HepG2 (cell line): ENCODE results near the gene SPSB1. TPM values are rescaled to one million over a fixed set of nuclear protein-coding genes. Genes with fewer than 3 reads are reported as not detected.

ENCODE experiments used
- ATAC-seq: fragments of 200-7000 bp; cut with Tn5 transposase; 3 replicates; pipeline ENCODE4 v1.9.1; 2020; ENCODE audit warnings: mild to moderate bottlenecking, moderate library complexity
- BruUV-seq: library from RNA; stranded (reverse); fragments of 400-500 nt; replicated peaks from 2 replicates; lab custom pipeline; 2021; lab: Mats Ljungman, UMichigan
- CTCF ChIA-PET: fragments of 300-600 bp; formaldehyde crosslinking; extraction: SDS; loops from one replicate; lab custom pipeline; 2021; ENCODE audit warnings: low total read pairs, inconsistent platforms, low intra/inter-chr PET ratio; lab: Yijun Ruan, JAX
- POLR2A ChIA-PET: fragments of 350-600 bp; sonication (Branson Sonifier 250); formaldehyde crosslinking; loops from one replicate; lab custom pipeline; 2020; ENCODE audit warnings: antibody characterized with exemption, inconsistent platforms; lab: Yijun Ruan, JAX
- DNase-seq: peaks from one replicate; pipeline ENCODE4 v3.0.0-alpha.2; 2015; ENCODE audit warnings: low spot score
- FAIRE-seq: peaks from 3 replicates; lab custom pipeline; 2011; peaks lifted over from hg19 to GRCh38; lab: Jason Lieb, UNC
- H2AFZ ChIP-seq: one replicate; pipeline ENCODE4 v1.6.1; 2011; ENCODE audit warnings: low read length, inconsistent platforms
- H3K27ac ChIP-seq: fragments of 300-600 bp; 3 replicates; pipeline ENCODE4 v1.8.0; 2011; ENCODE audit warnings: mixed run types, mild to moderate bottlenecking, mixed read lengths, low read length, inconsistent platforms; ENCODE audit not compliant: insufficient read depth; ENCODE audit errors: extremely low read length
- H3K27me3 ChIP-seq, 2 experiments: fragments of 200-600 bp in 1 of 2; 2 replicates in 1 of 2; 3 replicates in 1 of 2; pipeline versions ENCODE4 v1.6.0 to v1.8.0; 2011; ENCODE audit warnings: low read length in 2 of 2, mild to moderate bottlenecking in 2 of 2, moderate library complexity in 2 of 2, inconsistent platforms in 1 of 2; ENCODE audit not compliant: insufficient read depth in 2 of 2, control insufficient read depth in 1 of 2
- H3K36me3 ChIP-seq, 2 experiments: fragments of 200-600 bp in 1 of 2; replicated peaks in 1 of 2; 2 replicates in 1 of 2; 3 replicates in 1 of 2; pipeline versions ENCODE4 v1.5.1 to v1.8.0; 2011; ENCODE audit warnings: low read length in 2 of 2, inconsistent platforms in 1 of 2; ENCODE audit not compliant: insufficient read depth in 2 of 2, control insufficient read depth in 1 of 2
- H3K4me1 ChIP-seq: 2 replicates; pipeline ENCODE4 v1.5.1; 2012; ENCODE audit warnings: low read length, inconsistent platforms; ENCODE audit not compliant: insufficient read depth
- H3K4me2 ChIP-seq: 2 replicates; pipeline ENCODE4 v1.6.0; 2011; ENCODE audit warnings: low read depth, low read length, inconsistent platforms
- H3K4me3 ChIP-seq, 3 experiments: fragments of 200-600 bp in 1 of 3; sonication (generic), shearing (Covaris generic) in 1 of 3; replicated peaks in 1 of 3; 2 replicates each; pipeline ENCODE4 v1.5.1; 2011 to 2016; ENCODE audit warnings: low read length in 3 of 3, inconsistent platforms in 2 of 3, low read depth in 2 of 3, mild to moderate bottlenecking in 2 of 3, control low read depth in 1 of 3, mixed read lengths in 1 of 3; ENCODE audit not compliant: insufficient read depth in 1 of 3
- H3K79me2 ChIP-seq: one replicate; pipeline ENCODE4 v1.6.1; 2011; ENCODE audit warnings: low read length, inconsistent platforms; ENCODE audit not compliant: insufficient read depth
- H3K9ac ChIP-seq: 2 replicates; pipeline ENCODE4 v1.6.0; 2011; ENCODE audit warnings: mild to moderate bottlenecking, low read depth, low read length, inconsistent platforms; ENCODE audit not compliant: insufficient read depth
- H3K9me3 ChIP-seq: 2 replicates; pipeline ENCODE4 v1.5.1; 2012; ENCODE audit warnings: mild to moderate bottlenecking, low read length
- H4K20me1 ChIP-seq: 2 replicates; pipeline ENCODE4 v1.6.0; 2011; ENCODE audit warnings: inconsistent platforms, mild to moderate bottlenecking, low read length, moderate library complexity; ENCODE audit not compliant: insufficient read depth
- AGO1 ChIP-seq: fragments of 200-400 bp; formaldehyde crosslinking; IDR thresholded peaks from 2 replicates; pipeline ENCODE4 v1.6.1; 2017; ENCODE audit warnings: mild to moderate bottlenecking, low read depth, low read length, moderate library complexity; ENCODE audit not compliant: poor library complexity, severe bottlenecking
- ATAD3A ChIP-seq: sonication (generic); formaldehyde crosslinking; IDR thresholded peaks from 2 replicates; pipeline ENCODE4 v1.4.0; 2020; ENCODE audit warnings: missing genetic modification reagents
- CBX5 ChIP-seq: sonication (generic); formaldehyde crosslinking; IDR thresholded peaks from 2 replicates; pipeline ENCODE4 v1.4.0; 2020; ENCODE audit warnings: missing genetic modification reagents, borderline replicate concordance
- FOXA3 ChIP-seq: IDR thresholded peaks from 2 replicates; pipeline ENCODE4 v1.6.1; 2016; ENCODE audit warnings: missing genetic modification reagents, missing compliant biosample characterization
- HNF4A ChIP-seq: sonication (generic); formaldehyde crosslinking; IDR thresholded peaks from 2 replicates; pipeline ENCODE4 v1.4.0; 2020; ENCODE audit warnings: missing genetic modification reagents
- RBFOX2 ChIP-seq: fragments of 200-400 bp; formaldehyde crosslinking; IDR thresholded peaks from 2 replicates; pipeline ENCODE4 v1.6.1; 2017; ENCODE audit warnings: low read depth, mild to moderate bottlenecking, low read length
- REL ChIP-seq: sonication (generic); formaldehyde crosslinking; conservative IDR thresholded peaks from 2 replicates; pipeline ENCODE4 v1.8.0; 2022; ENCODE audit warnings: mild to moderate bottlenecking, missing genetic modification reagents, moderate library complexity
- RNF219 ChIP-seq: sonication (generic); formaldehyde crosslinking; IDR thresholded peaks from 2 replicates; pipeline ENCODE4 v1.5.0; 2020; ENCODE audit warnings: mild to moderate bottlenecking, missing genetic modification reagents
- SIN3B ChIP-seq: fragments of 150-350 bp; IDR thresholded peaks from 2 replicates; pipeline ENCODE4 v1.6.1; 2014; ENCODE audit warnings: low read length
- SMC3 ChIP-seq: IDR thresholded peaks from 2 replicates; pipeline ENCODE4 v1.6.1; 2011; ENCODE audit warnings: low read length, improper control_type of control experiment
- TCF7 ChIP-seq: sonication (generic); IDR thresholded peaks from 2 replicates; pipeline ENCODE4 v1.6.1; 2016; ENCODE audit warnings: antibody characterized with exemption, low read depth
- TOE1 ChIP-seq: sonication (generic); formaldehyde crosslinking; IDR thresholded peaks from 2 replicates; pipeline ENCODE4 v1.4.0; 2020; ENCODE audit warnings: mild to moderate bottlenecking, missing genetic modification reagents
- ZFP1 ChIP-seq: IDR thresholded peaks from 2 replicates; pipeline ENCODE4 v1.6.1; 2016
- ZFP41 ChIP-seq: sonication (generic); formaldehyde crosslinking; IDR thresholded peaks from 2 replicates; pipeline ENCODE4 v1.4.0; 2020; ENCODE audit warnings: mild to moderate bottlenecking, missing genetic modification reagents, borderline replicate concordance
- ZNF101 ChIP-seq: sonication (generic); formaldehyde crosslinking; IDR thresholded peaks from 2 replicates; pipeline ENCODE4 v1.4.0; 2020; ENCODE audit warnings: mild to moderate bottlenecking, low read depth, missing genetic modification reagents, borderline replicate concordance
- ZNF296 ChIP-seq: sonication (generic); formaldehyde crosslinking; conservative IDR thresholded peaks from 2 replicates; pipeline ENCODE4 v1.5.0; 2020; ENCODE audit warnings: mild to moderate bottlenecking, missing genetic modification reagents
- ZNF430 ChIP-seq: sonication (generic); formaldehyde crosslinking; IDR thresholded peaks from 2 replicates; pipeline ENCODE4 v1.9.0; 2021; ENCODE audit warnings: mild to moderate bottlenecking, missing genetic modification reagents
- ZNF543 ChIP-seq: sonication (generic); formaldehyde crosslinking; IDR thresholded peaks from 2 replicates; pipeline ENCODE4 v1.4.0; 2020; ENCODE audit warnings: mild to moderate bottlenecking, missing genetic modification reagents
- ZNF589 ChIP-seq: sonication (generic); formaldehyde crosslinking; conservative IDR thresholded peaks from 2 replicates; pipeline ENCODE4 v1.8.0; 2022; ENCODE audit warnings: mild to moderate bottlenecking, moderate library complexity, missing genetic modification reagents
- ZZZ3 ChIP-seq: sonication (generic); formaldehyde crosslinking; IDR thresholded peaks from 2 replicates; pipeline ENCODE4 v1.4.0; 2020; ENCODE audit warnings: missing genetic modification reagents, mild to moderate bottlenecking, borderline replicate concordance
- WGBS: methylation state at CpG from one replicate; pipeline ENCODE4 v1.1.6; 2017; ENCODE audit warnings: low lambda C conversion rate; 5-methylcytosine and 5-hydroxymethylcytosine counted together
- in situ Hi-C: cut with HindIII; loops from 2 replicates; pipeline ENCODE4 v1.10.0; 2017; ENCODE audit warnings: low pct_unique_long_range_greater_than_20kb; ENCODE audit not compliant: extremely low pct_ligation_motif_present
- intact Hi-C: fragments of 100-400 bp; cut with micrococcal nuclease; formaldehyde crosslinking; loops from one replicate; pipeline ENCODE4 v1.10.0; 2022; ENCODE audit not compliant: unreplicated experiment
- polyA plus RNA-seq, 8 experiments: library from polyadenylated mRNA; depleted of rRNA in 3 of 8; stranded (reverse) in 7 of 8; unstranded in 1 of 8; fragments of >200 nt; fragmentation: Illumina TruSeq in 4 of 8; extraction: Trizol in 4 of 8; gene quantifications; 2 replicates each; pipeline versions ENCODE4 v1.2.1 to v1.2.3, GENCODE V29; 2011 to 2016; ENCODE audit warnings: low read depth in 4 of 8, missing spikeins in 1 of 8, mixed read lengths in 1 of 8; ENCODE audit not compliant: insufficient read depth in 1 of 8
- total RNA-seq, 5 experiments: library from RNA; depleted of rRNA; stranded (reverse); fragments of >200 nt; fragmentation: Illumina TruSeq; extraction: Trizol; gene quantifications; 2 replicates each; pipeline ENCODE4 v1.2.3, GENCODE V29; 2016; ENCODE audit warnings: low read depth in 1 of 5

Gene SPSB1
- total and polyA plus RNA-seq, 2 of the 13 experiments (the other 11 are each of a cell fraction or from before 2014, with no cell fraction given): 5.0 to 8.0 TPM

- TF ChIP-seq REL (CRISPR knock-in tag) (no peak), TOE1 (CRISPR knock-in tag) (no peak)
Observed at GRCh38 chr1:9249263-9249533, 43.5 kb upstream of the SPSB1 start (continued).

GRCh38 chr1:9249534-9250410 is 42.9 kb upstream of the SPSB1 start:
- FAIRE-seq (peak; percentile 85), DNase-seq (peak; percentile 79), ATAC-seq (peak; percentile 78)
- H3K27ac ChIP-seq: peak overlapping the region; percentile 86
- H3K4me1 ChIP-seq: peaks cover 62% of the 10 kb centered on the region
- H3K36me3 ChIP-seq: no peaks in the 10 kb centered on the region; a peak in 1 of 5 replicates
- H3K27me3 ChIP-seq: no peaks in the 10 kb centered on the region
- H3K4me2 ChIP-seq: peak overlapping the region; percentile 79
- 0% methylated on average over 3 of the region's 17 CpGs for WGBS
- peaks cover 6% of the 10 kb centered on the region for H3K79me2 ChIP-seq
- H3K9me3 ChIP-seq: no peaks in the 10 kb centered on the region
- no peaks in the 10 kb centered on the region for H4K20me1 ChIP-seq
- intact Hi-C loops (no loop called here), in situ Hi-C loops (loop anchor here (5.0 kb wide), 1 partner anchor 137 kb away; no protein-coding TSS in a partner anchor)
- CTCF ChIA-PET: interaction anchor here (1.1 to 1.8 kb wide), 3 partner anchors 16 to 139 kb away, joined by 3 to 5 read pairs (median 3); no protein-coding TSS in a partner anchor
- H3K9ac ChIP-seq: peak overlapping the region; percentile 55
- POLR2A ChIA-PET: interaction anchor here (0.6 to 7.0 kb wide), 24 partner anchors 7 to 316 kb away, joined by 3 to 303 read pairs (median 5); partner anchors contain the start of genes GPR157 and H6PD
- H2AFZ ChIP-seq: no peak overlapping the region
- BruUV-seq: TSS peak; percentile 51
- H3K4me3 ChIP-seq: peak overlapping the region; percentile 46 to 74 (median 52); a peak in 5 of 6 replicates
- TF ChIP-seq TCF7: no peak; the same call in 1 of the 2 replicates
- TF ChIP-seq SMC3: peak; percentile 47
- TF ChIP-seq CBX5 (CRISPR knock-in tag): peak; percentile 52; the same call in 1 of the 2 replicates
- peak; percentile 72; the same call in 1 of the 2 replicates for TF ChIP-seq ZNF296 (CRISPR knock-in tag)
- TF ChIP-seq ZNF543 (CRISPR knock-in tag): peak; percentile 81; the same call in 1 of the 2 replicates
- no peak for TF ChIP-seq RNF219
- no peak for TF ChIP-seq ZFP41 (CRISPR knock-in tag)
- TF ChIP-seq ZNF589 (CRISPR knock-in tag): no peak
- TF ChIP-seq ZZZ3 (CRISPR knock-in tag): peak; percentile 22; the same call in 1 of the 2 replicates
- no peak for TF ChIP-seq ZNF101
- no peak for TF ChIP-seq ZFP1
- TF ChIP-seq ATAD3A (CRISPR knock-in tag): no peak
- peak; percentile 100 for TF ChIP-seq HNF4A (CRISPR knock-in tag)
- TF ChIP-seq AGO1: no peak
- TF ChIP-seq ZNF430 (CRISPR knock-in tag): peak; percentile 23; the same call in 1 of the 2 replicates
- TF ChIP-seq SIN3B: no peak
- TF ChIP-seq FOXA3 (CRISPR knock-in tag): peak; percentile 24; the same call in 1 of the 2 replicates
- TF ChIP-seq RBFOX2: peak; percentile 67; the same call in 1 of the 2 replicates
